ENCODE data around the gene PHETA2.
A peak's percentile ranks its signal among the peaks of the same experiment; 100 is the strongest.
"Not testable (repeated sequence)": the region's sequence is repeated elsewhere in the genome, so short reads cannot be mapped to it uniquely, and the experiment has no call there.

Gene PHETA2

DNA sequence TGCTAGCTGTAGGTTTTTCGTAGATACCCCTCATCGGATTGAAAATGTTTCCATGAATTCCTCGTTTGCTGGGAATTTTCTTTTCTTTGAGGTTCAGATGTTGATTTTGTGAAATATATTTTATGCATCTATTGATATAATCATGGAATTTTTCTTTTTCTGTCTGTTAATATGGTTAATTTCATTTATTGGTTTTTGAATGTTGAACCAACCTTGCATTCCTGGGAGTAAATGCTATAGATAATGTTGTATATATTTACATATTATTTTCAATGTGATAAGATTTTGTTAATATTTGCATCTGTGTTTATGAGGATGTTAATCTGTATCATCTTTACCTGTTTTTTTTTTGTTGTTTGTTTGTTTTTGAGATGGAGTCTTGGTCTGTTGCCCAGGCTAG lies 27.2 kb downstream of the PHETA2 start:
- DNase-seq (ENCODE audit: extremely low read depth in 1 of 2, low read depth in 1 of 2), result no peak

DNA sequence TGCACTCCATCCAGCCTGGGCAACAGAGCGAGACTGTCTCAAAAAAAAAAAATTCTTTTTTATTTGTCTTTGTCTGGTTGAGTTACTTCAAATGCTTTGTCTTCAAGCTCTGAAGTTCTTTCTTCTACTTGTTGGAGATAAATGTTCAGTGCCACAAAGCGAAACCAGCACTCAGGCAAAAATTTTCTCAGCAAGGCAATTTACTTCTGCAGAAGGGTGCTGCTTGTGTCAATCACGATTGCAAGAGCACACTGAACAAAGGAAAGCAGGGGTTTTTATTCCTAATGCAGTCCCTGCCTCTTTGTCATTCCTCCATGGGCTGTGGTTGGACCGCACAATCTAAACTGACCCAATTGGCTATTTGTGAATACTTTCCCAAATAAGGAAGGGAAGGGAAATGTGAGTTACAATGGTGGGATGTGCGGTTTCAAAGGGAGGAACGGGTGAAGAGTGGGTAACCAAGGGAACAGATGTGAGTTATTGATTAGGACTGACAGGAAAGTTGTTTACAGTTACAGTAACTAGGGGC lies 30.3 kb downstream of the PHETA2 start:
- not testable (repeated sequence) for DNase-seq (ENCODE audit: extremely low read depth in 1 of 2, low read depth in 1 of 2)

DNA sequence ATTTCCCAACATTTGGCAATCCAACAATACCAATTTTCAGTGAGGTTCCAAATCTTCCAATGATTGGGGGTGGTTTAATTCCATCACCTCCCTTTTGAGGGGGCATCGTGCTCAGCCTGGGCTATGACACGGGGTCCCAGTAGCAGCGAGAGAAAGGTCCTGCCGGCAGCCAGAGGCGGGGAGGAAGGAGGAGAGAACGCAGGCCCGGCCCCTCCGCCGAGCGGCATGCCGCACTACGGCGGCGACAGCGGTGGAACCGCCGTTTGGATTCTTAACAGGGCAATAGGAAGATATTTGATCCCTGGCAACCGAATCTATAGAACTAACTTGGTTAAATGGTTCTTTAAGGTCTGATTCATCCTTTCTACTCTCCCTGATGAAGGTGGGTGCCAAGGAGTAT lies 34.8 kb downstream of the PHETA2 start:
- no peak for DNase-seq (ENCODE audit: extremely low read depth in 1 of 2, low read depth in 1 of 2)

DNA sequence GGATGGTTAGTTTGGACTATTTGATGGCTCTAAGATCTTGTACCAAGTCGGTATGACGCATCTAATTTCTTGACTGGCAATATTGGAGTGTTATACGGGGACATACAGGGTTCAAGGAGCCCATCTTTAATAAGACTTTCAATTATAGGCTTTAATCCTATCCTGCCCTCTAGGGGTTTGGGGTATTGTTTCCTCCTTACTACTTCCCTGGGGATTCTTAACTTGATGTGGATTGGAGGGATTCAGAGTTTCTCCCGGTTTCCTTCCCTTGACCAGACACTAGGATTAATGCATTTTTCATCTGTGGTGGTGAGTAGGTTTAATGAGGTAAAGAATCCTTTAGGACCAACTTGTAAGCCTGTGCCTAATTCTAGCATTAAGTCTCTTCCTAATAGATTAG lies 37.8 kb downstream of the PHETA2 start:
- no peak for DNase-seq (ENCODE audit: extremely low read depth in 1 of 2, low read depth in 1 of 2)

DNA sequence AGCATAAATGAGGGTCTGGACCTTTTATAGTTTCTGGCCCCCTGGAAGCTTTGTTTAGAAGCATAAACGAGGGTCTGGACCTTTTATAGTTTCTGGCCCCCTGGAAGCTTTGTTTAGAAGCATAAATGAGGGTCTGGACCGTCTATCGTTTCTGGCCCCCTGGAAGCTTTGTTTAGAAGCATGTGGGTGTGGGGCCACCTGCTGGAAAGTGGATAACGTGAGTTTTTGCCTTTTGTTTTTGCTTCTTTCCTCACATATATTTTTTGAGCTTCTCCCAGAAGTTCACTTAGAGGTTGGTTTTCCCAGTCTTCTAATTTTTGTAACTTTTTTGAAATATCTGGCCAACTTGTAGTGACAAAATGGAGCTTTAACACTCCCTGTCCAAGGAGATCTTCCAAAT lies 38.7 kb downstream of the PHETA2 start:
- not testable (repeated sequence) for DNase-seq (ENCODE audit: extremely low read depth in 1 of 2, low read depth in 1 of 2)

DNA sequence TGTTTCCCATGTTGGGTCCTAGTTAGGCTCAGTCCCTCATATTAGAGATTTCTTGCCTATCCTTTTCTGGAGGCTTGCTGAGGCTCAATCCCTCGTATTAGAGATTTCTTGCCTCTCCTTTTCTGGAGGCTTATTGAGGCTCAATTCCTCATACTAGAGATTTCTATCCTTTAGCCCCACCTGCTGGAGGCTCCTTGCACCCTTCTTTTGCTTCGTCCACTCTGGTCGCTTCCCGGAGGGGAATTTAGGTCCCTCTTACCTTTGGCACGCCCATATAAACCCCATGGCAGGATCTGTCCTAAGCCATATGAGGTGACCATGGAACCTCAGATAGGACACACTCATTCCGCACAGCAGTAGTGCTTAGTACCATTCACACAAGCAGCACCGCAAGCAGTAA lies 40.7 kb downstream of the PHETA2 start:
- DNase-seq (ENCODE audit: extremely low read depth in 1 of 2, low read depth in 1 of 2), result no peak

DNA sequence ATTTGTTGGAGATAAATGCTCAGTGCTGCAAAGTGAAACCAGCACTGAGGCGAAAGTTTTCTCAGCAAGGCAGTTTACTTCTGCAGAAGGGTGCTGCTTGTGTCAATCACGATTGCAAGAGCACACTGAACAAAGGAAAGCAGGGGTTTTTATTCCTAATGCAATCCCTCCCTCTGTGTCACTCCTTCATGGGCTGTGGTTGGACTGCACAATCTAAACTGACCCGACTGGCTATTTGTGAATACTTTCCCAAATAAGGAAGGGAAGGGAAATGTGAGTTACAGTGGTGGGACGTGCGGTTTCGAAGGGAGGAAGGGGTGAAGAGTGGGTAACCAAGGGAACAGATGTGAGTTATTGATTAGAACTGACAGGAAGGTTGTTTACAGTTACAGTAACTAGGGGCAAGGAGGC lies 41.4 kb downstream of the PHETA2 start:
- not testable (repeated sequence) for DNase-seq (ENCODE audit: extremely low read depth in 1 of 2, low read depth in 1 of 2)

DNA sequence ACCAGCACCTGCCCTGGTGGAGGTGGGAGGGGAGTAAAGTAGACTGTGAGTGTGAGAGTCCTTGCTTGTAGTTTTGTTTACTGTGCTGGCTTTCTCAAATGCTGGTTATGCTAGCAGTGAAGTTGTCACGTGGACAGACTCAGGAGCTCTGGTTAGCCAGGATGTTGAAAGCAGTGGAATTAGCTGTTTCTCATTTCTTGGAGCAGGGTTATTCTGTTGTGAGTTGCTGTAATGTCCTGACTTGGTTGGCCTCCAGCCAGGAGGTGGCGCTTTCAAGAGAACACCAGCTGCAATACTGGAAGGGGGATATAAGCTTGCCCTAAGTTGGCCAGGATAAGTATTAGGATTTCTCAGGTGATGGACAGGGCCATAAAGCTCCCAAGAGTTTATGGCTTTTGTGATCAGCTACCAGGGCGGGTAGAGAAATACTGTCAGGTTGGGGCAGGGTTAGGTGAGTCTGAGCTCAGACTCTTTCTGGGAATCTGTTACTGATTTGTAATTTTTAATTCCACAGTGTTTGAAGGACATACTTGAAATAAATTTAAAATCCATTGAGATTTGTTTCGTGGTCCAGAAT lies 42.9 kb downstream of the PHETA2 start:
- no peak for DNase-seq (ENCODE audit: extremely low read depth in 1 of 2, low read depth in 1 of 2)

DNA sequence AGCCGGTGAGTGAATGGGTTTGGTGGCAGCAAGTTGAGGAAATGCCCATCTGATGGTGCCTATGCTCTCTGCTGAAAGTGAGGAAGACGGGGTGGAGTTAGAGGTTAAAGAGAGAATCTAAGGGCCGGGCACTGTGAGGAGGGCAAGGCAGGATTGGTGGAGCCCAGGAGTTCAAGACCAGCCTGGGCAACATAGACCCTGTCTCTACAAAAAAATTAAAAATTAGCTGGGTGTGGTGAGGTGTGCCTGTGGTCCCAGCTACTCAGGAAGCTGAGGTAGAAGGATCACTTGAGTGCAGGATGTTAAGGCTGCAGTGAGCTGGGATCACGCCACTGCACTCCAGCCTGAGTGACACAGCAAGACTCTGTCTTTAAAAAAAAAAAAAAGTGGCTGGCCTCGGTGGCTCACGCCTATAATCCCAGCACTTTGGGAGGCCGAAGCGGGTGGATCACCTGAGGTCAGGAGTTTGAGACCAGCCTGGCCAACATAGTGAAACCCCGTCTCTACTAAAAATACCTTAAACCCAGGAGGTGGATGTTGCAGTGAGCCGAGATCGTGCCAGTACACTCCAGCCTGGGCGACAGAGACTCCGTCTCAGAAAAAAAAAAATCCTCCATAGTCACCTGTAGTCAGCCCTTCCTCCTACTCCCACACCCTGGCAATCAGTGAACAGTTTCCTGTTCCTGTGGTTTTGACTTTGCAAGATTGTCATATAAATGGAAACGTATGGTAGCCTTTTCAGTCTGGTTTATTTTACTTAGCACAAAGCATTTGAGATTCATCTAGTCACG lies 46.4 kb downstream of the PHETA2 start:
- peak in 1 of 2 donors; percentile 26 for DNase-seq (ENCODE audit: extremely low read depth in 1 of 2, low read depth in 1 of 2)

DNA sequence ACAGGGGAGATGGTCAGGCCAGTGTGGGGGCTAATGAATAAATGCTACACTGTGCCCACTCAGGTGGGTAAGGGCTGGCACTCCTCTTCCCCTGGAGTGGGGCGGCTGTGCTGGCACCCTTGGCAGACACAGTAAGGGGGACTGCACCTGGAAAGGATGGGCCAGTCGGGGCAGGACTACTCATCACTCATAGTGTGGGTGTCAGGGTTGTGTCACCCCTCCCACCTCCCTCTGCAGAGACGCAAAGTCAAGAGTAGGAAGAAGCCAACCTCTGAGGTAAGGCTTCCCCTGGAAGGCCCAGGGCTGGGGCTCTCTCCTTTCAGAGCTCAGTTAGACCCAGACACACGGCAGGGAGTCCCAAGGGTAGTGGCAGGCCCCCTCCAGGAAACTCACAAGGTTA lies 49.5 kb downstream of the PHETA2 start:
- not testable (repeated sequence) for DNase-seq (ENCODE audit: extremely low read depth in 1 of 2, low read depth in 1 of 2)

DNA sequence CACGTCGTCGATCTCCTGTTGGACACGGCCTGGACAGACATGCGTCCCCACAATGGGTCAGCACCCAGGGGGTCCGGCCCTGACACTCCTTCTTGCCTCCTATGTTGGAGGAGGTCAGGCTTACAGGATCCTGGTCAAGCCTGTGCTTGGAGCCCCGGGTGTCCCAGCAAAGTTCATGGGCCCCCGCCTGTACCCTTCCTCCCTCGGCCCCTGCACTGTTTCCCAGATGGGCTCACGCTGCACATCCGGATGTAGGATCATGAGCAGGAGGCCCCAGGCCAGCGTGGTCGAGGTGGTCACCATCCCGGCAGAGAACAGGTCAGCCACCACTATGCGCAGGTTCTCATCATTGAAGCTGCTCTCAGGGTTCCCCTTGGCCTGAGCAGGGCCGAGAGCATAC lies 53.6 kb downstream of the PHETA2 start:
- no peak for DNase-seq (ENCODE audit: extremely low read depth in 1 of 2, low read depth in 1 of 2)

DNA sequence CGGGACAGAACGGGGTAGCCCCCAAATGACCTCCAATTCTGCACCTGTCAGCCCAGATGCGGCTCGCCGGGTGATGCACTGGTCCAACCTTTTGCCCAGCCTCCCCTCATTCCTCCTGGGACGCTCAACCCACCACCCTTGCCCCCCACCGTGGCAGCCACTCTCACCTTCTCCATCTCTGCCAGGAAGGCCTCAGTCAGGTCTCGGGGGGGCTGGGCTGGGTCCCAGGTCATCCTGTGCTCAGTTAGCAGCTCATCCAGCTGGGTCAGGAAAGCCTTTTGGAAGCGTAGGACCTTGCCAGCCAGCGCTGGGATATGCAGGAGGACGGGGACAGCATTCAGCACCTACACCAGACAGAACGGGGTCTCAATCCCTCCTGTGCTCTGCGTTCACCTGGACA lies 54.0 kb downstream of the PHETA2 start:
- DNase-seq (ENCODE audit: extremely low read depth in 1 of 2, low read depth in 1 of 2), result not testable (repeated sequence)

Data from stimulated activated CD8-positive, alpha-beta memory T cell treated with anti-CD3 and anti-CD28 coated beads, Interleukin-7, amount 100 ng/mL, for 48 hours (primary cell).